CD4-positive, alpha-beta T cell treated with Interleukin-2 at 100 ng/mL for 4 hours (primary cell): Measurements from ENCODE around the gene MERTK.
A peak's percentile ranks its signal among the peaks of the same experiment; 100 is the strongest.
"Not testable (repeated sequence)": the region's sequence is repeated elsewhere in the genome, so short reads cannot be mapped to it uniquely, and the experiment has no call there.

Experiments
- DNase-seq: peaks from one replicate; pipeline ENCODE4 v3.0.0-alpha.2; 2020; ENCODE audit warnings: low spot score

The MERTK gene

DNA sequence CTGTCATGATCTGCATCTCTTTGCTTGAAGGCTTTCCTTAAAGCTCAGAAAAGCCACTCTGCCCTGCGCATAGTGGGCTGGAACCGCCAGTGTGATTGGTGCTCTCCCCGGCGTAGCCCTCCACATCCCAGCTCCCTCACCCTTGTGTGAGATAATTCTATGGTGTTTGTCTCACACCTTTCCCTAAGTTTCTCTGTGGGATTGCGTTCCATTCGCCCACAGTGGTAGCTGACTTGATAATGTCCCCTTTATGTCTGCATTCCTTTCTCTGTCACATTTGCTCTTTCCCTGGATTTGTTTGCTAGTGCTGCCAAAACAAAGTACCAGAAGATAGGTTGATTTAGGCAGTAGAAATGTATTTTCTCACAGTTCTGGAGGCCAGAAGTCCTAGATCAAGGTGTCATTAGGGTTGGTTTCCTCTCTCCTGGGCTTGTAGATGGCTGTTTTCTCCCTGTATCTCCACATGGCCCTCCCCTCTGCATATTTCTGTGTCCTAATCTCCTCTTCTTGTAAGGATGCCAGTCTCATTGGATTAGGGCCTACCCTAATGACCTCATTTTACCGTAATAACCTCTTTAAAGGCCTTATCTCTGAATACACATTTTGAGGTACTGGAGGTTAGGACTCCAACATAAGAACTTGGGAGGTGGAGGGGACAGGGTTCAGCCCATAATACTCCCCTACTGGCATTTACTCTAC is 149.3 kb downstream of the MERTK start:
- no peak for DNase-seq

DNA sequence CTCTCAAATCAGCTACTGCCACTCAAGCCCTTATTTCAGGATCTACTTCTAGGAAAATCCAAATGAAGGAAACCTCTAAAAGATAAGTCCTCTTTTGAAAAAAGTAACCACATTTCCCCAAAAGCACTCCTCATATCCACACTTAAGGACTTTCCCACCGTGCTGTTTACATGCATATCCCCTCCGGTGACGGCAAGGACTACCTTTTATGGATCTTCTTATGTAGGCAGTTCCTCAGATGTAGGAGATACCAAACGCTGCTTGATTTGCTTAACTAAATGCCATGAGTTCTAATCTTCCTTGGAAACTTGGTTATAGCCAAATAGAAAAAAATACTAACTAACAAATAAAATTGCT is 149.8 kb downstream of the MERTK start:
- no peak for DNase-seq

DNA sequence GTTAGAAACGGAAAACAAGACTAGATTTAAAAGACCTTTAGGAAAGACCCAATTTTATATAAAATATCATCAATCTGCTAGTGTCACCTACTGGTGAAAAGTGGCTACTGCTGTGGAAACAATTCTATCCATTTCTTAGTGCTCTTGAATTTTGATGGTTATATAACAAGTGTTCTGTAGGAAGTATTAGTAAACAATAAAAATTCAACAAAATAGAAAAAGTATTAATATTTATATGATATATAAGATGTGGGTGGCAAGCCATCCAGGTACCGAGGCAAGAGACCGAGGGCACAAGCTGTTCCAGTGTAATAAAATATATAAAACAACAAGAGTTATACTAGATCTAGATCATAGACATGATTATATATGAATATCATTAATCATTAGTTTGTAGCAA is 150.5 kb downstream of the MERTK start:
- peak; percentile 65 for DNase-seq

DNA sequence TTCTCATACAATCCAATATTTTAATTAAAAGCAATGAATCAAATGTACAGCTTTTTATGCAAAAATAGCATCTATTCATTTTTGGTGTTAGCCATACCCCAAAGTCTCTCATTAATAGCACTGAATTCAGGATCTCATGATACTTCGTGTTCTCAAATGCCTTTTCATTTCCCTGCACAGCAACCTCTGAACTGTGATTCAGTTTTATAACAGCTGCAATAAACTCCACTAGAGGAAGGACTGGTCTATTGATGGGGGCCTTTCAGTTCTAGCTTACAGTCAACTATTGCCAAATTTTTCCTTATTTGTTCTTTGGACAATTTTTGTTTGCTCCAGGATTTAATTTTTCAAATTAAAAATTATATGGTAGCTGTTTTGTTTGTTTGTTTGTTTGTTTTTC is 151.9 kb downstream of the MERTK start:
- DNase-seq = no peak

GRCh38 chr2:112053917-112054846 is 155.8 kb downstream of the MERTK start:
- DNase-seq = peak; percentile 95

DNA sequence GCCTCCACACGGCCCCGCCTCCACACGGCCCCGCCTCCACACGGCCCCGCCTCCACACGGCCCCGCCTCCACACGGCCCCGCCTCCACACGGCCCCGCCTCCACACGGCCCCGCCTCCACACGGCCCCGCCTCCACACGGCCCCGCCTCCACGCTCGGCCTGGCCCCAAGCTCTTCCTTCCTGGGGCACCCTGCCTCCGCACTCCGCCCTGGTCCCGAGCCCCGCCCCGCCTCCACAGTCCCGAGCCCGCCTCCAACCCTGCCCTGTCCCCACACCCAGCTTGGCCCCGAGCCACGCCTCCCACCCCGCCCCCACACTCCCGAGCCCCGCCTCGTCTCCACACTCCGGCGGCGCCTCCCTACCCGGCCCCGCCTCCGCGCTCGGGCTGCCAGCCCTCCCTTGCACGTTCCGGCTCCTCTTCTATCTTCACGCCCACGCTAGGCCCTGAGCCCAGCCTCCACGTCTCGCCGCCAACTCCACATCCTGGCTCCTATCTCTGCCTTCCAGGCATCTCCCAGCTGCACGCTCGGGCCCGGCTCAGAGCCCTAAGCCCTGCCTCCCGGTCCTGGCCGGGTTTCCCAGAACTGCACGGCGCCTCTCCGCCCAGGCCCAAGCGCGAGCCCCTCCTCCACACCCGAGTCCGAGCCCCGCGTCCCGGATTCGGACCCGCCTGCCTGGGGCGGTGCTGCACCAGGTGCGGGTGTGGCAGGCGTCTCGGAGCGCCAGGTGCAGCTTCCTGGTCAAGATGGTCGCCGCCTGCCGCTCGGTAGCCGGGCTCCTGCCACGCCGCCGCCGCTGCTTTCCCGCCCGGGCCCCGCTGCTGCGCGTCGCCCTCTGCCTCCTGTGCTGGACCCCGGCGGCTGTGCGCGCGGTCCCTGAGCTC is 156.7 kb downstream of the MERTK start, which contains the start of gene TMEM87B:
Gene TMEM87B, plus strand, starts transcription at position 423 of the 883 bp plus-strand sequence. Its CDS starts 323 bp downstream, at position 746.
- peak; percentile 98 for DNase-seq

- DNase-seq = peak; percentile 34
Measured at GRCh38 chr2:112055730-112056625, 157.6 kb downstream of the MERTK start.

GRCh38 chr2:112056626-112056987 is 158.2 kb downstream of the MERTK start:
- no peak for DNase-seq

DNA sequence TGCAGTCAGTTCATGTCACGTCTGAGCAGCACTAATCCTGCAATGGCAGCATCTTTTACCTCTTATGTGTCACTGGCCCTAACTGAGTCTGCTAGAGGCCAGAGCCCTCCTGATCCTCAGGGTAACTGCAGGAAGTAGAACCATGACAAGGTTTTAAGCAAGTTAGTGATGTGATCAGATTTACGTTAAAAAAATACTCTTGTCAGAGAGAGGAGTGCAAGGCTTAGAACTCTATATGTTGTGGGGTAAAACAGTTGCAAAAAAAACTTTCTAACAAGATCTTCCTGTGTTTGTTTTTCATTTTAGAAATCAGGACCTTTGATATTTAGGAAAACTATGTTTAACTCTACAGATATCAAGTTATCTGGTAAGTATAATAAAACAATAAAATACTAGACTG is 161.3 kb downstream of the MERTK start:
- DNase-seq = no peak

DNA sequence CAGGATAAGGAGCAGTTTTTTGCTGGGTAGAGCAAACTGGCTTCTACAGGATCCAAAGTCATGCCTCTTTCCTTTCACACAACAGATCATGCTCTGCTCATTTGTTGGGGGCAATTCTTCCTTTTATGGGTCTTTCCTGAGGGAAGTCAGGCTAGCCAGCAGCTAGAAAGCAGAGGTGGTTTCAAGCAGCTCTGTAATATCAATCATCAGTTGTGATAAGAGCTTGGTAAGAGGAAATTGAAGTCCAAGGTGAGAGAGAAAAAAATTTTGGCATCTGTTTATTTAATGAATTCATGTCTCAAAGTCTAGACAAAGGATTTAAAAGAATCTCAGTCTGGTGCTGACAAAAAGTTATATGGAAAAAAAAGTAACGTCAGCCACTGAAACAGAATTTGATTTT is 162.9 kb downstream of the MERTK start:
- no peak for DNase-seq

- DNase-seq = no peak
Measured at GRCh38 chr2:112061840-112062239, 163.4 kb downstream of the MERTK start.

- no peak for DNase-seq
Measured at GRCh38 chr2:112062894-112063293, 164.5 kb downstream of the MERTK start.

GRCh38 chr2:112065486-112065885 is 167.1 kb downstream of the MERTK start:
- DNase-seq = no peak

GRCh38 chr2:112065966-112066365 is 167.6 kb downstream of the MERTK start:
- DNase-seq = no peak

GRCh38 chr2:112069794-112070193 is 171.4 kb downstream of the MERTK start:
- not testable (repeated sequence) for DNase-seq

- no peak for DNase-seq
Measured at GRCh38 chr2:112073875-112074274, 175.5 kb downstream of the MERTK start.

DNA sequence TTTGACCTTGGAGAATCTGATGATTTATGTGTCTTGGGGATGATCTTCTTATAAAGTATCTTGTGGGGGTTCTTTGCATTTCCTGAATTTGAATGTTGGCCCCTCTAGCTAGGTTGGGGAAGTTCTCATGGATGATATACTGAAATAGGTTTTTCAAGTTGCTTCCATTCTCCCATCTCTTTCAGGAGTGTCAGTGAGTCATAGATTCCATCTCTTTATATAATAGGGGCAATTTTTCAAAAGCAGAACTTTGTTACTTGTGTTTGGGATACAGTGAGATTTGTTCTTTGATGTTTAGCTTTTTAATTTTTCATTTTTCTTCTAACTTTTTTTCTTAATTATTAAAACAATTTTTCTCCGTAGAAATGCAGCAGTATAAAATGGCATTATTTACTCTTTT is 176.1 kb downstream of the MERTK start:
- DNase-seq = no peak

DNA sequence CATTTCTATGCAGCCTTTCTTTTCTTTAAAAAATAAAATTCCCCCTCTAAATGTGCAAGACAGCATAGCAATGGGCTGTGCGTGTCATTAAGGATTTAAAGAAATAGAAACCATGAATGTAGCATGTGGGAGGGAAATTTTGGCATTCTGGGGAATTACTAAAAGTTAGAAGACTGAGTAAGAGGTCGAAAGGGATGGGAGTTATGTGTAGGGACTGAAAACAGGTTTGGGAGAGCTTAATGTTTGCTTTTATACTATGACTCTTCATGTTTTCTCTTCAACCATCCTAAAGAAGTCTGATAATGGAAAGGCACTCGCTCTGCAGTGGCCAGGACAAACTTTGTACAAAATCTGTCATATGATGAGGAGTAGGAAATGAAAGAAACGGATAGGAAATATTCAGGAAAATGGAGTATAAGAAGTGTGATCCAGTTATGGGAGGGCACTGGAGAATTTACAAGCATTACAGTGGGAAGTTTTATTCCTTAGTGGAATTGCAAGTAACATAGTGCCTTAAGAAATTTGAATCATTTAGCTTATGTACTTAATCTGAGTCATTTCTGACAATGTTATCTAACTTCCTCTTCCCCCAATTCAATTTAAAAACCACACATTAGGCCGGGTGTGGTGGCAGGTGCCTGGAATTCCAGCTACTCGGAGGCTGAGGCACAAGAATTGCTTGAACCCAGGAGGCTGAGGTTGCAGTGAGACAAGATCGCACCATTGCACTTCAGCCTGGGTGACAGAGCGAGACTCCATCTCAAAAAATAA is 177.3 kb downstream of the MERTK start:
- no peak for DNase-seq

DNA sequence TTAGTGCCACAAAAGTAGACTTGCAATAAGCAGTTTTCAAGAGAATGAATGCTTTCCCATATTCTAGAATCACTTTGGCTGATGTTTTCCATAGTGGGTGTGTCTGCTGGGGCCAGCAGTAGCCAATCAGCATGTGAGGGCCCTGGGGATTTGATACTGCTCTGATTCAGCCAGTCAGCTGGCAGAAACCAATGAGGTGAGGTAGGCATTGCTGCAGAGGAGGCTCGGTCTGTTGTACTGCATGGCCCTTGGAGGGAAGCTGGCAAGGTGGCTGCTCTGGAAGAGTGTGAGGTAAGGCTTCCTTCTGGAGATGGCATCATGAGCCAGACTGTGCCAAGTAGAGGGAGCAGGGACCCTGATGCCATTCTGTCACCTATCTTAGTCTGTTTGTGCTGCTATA is 179.4 kb downstream of the MERTK start:
- no peak for DNase-seq
